ENCODE results near the gene OLA1.
A peak's percentile ranks its signal among the peaks of the same experiment; 100 is the strongest.

Gene OLA1

GRCh38 chr2:174059178-174059883, 189.0 kb downstream of the OLA1 start:
- DNase-seq = peak; percentile 19

DNA sequence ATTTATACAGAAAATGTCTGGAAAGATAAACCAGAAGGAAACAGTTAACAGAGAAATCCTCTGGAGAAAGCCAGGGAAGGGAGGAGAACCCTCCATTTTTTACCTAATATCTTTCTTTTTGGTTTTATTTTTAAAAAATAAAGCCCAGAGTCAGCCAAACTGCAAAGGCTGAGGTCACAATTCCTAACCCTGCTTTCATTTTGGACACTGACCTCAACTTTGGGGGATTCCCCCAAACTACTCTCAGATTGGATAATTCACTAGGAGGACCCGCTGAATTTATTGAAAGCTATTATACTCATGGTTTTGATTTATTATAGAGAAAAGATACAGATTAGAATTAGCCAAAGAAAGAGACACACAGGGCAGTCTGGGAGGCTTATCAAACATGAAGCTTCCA, 189.9 kb downstream of the OLA1 start:
- DNase-seq = no peak

DNA sequence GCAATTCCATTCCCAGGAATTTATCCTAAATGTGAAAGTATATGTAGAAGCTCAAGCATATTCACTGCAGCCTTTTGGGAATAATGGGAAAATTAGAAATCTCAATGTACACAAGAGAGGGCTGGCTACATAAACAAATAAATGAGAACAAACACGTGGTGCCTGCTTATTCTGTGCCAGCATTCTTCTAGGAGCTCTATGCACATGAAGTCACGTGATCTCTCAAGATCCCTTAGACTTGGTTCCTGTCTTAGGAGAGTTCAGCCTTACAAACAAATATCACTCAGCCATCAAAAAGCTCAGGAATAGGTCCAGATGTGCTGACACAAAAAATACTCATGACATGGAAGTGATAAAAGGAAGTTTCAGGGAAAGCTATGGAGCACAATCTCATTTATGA, 190.3 kb downstream of the OLA1 start:
- DNase-seq = no peak

GRCh38 chr2:174054926-174055325, 193.4 kb downstream of the OLA1 start:
- DNase-seq = no peak

- no peak for DNase-seq
These were observed 194.8 kb downstream of the OLA1 start for GRCh38 chr2:174053355-174054151.

- no peak for DNase-seq
These were observed 195.8 kb downstream of the OLA1 start for GRCh38 chr2:174052584-174052976.

GRCh38 chr2:174051741-174052583, 196.4 kb downstream of the OLA1 start:
- no peak for DNase-seq

- no peak for DNase-seq
These were observed 197.3 kb downstream of the OLA1 start for GRCh38 chr2:174051068-174051467.

DNA sequence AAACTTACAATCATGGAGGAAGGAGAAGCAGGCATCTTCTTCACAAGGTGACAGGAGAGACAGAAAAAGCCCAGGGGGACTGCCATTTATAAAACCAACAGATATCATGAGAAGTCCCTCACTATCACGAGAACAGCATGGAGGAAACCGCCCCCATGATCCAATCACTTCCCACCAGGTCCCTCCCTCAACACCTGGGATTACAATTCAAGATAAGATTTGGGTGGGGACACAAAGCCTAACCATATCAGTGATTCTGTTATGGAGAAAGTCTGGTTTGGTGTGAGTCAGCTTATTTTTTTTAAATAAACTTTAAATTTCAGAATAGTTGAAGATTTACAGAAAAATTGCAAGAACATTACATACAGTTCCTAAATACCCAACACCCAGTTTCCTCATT, 198.4 kb downstream of the OLA1 start:
- no peak for DNase-seq

GRCh38 chr2:174048243-174048642, 200.1 kb downstream of the OLA1 start:
- no peak for DNase-seq

- DNase-seq = no peak
These were observed 200.6 kb downstream of the OLA1 start for GRCh38 chr2:174047746-174048145.

GRCh38 chr2:174046172-174046571, 202.2 kb downstream of the OLA1 start:
- no peak for DNase-seq

- DNase-seq = no peak
These were observed 203.8 kb downstream of the OLA1 start for GRCh38 chr2:174044556-174044955.

- no peak for DNase-seq
These were observed 208.0 kb downstream of the OLA1 start for GRCh38 chr2:174040417-174040701.

- peak; percentile 84 for DNase-seq
These were observed 208.5 kb downstream of the OLA1 start for GRCh38 chr2:174039551-174040416.

DNA sequence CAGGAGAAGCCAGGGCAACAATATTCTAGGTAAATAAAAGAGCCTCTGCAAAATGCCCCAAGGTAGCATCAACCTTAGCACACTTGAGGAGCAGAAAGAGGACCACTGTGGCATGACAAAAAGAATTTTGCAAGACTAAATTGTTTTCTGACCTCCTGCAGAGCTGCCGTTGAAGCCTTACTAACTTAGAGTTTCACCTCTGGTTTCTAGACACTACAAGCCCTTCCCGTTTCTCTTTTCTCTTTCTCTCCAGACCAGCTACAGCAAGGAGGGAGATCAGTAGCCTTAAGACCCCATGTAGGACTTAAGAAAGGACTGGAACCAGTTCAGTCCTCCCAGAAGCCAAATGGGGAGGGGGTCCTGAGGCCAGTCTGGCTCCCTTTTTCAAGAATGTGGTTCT, 209.9 kb downstream of the OLA1 start:
- no peak for DNase-seq

DNA sequence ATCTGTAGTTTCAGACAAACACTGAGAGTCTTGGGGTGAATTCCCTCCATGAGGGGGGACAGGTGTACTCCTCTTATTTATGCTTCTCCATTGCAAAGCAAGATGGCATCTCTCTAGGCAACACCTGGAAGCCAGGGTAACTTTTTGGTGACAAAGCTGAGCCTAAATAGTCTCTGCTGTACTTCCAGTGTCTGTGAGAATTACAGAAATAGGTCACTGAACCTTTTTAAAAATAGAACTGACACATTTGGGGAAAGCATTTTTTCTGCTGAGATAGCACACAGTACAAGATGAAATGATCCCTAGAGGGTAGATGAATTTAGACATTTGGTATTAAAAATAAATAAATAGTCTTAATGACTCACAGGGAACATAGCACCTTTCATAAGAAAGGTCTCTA, 211.5 kb downstream of the OLA1 start:
- DNase-seq = no peak

- DNase-seq = peak; percentile 35
These were observed 212.2 kb downstream of the OLA1 start for GRCh38 chr2:174035981-174036742.

DNA sequence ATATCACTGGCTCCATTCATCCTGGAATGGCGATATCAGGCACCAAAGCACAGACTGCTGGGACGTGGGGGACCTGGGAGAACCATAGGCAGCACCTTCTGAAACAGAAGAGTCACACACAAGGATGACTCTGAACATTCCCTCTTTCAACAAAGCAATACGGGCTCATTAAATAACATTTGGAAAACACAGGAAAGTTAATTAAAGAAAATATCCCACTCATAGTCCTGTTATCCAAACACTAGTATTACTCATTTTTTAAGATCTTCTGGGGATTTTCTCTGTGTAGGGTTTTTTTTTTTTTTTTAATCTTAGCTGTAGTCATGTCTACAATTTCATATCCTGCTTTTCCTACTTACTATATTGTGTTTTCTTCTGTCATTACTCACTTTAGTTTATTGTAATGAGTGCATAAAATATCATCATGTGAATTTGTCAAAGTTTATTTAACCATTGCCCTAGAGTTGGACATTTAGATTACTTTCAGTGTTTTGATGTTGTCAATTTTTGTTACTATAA, 213.2 kb downstream of the OLA1 start:
- no peak for DNase-seq

- DNase-seq = no peak
These were observed 215.2 kb downstream of the OLA1 start for GRCh38 chr2:174033163-174033550.

- no peak for DNase-seq
These were observed 217.1 kb downstream of the OLA1 start for GRCh38 chr2:174031226-174031625.

DNA sequence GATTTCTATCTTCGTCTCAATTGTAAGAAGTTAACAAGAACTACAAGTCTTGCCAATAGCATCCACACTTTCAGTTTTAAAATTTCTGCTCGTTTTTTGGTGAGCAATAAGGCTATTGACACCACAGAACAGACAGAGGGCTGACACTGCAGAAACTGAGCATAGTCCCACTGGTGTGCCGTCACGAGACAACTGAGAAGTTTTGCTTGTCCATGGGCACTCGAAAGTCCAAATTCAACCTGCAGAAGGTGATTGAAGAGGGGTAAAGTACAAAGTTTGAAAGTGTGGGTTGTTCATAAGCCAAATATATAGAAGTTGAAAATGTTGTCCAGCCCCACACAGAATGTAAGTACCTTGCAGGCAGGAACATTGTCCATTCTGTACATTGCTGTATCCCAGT, 219.4 kb downstream of the OLA1 start:
- no peak for DNase-seq

Data from CD4-positive, alpha-beta T cell treated with Interferon gamma for 1 hour (primary cell).